K562 (cell line): ENCODE results near the gene TMEM41B. TPM values are rescaled to one million over a fixed set of nuclear protein-coding genes. Genes with fewer than 3 reads are reported as not detected.
A peak's percentile ranks its signal among the peaks of the same experiment; 100 is the strongest.

Experiments used
- BACH1 ChIP-seq: fragments of 200-800 bp; sonication (Bioruptor generic); IDR thresholded peaks from 2 replicates; pipeline ENCODE4 v1.6.1; 2016; ENCODE audit warnings: missing genetic modification characterization, missing compliant biosample characterization
- BRCA1 ChIP-seq, 2 experiments: fragments of 450-650 bp in 1 of 2; sonication (generic) in 1 of 2; formaldehyde crosslinking in 1 of 2; IDR thresholded peaks; 2 replicates each; pipeline versions ENCODE4 v1.5.0 to v1.6.1; 2017 to 2020; ENCODE audit warnings: mild to moderate bottlenecking in 1 of 2, missing genetic modification reagents in 1 of 2
- E2F3 ChIP-seq: fragments of 250-450 bp; sonication (Bioruptor Pico); IDR thresholded peaks from 2 replicates; pipeline ENCODE4 v1.4.0; 2020; ENCODE audit warnings: mild to moderate bottlenecking
- MEIS2 ChIP-seq: fragments of 450-650 bp; IDR thresholded peaks from 2 replicates; pipeline ENCODE4 v1.6.1; 2014; ENCODE audit warnings: mild to moderate bottlenecking; ENCODE audit not compliant: partially characterized antibody
- MYNN ChIP-seq, 2 experiments: sonication (generic); formaldehyde crosslinking in 1 of 2; IDR thresholded peaks; 2 replicates each; pipeline versions ENCODE4 v1.5.0 to v1.6.1; 2016 to 2020; ENCODE audit warnings: antibody characterized with exemption in 1 of 2, missing genetic modification reagents in 1 of 2
- NEUROD1 ChIP-seq: fragments of 150-350 bp; IDR thresholded peaks from 2 replicates; pipeline ENCODE4 v1.6.1; 2014; ENCODE audit warnings: borderline replicate concordance, low read length, low read depth; ENCODE audit not compliant: partially characterized antibody
- PCBP2 ChIP-seq: fragments of 200-400 bp; formaldehyde crosslinking; IDR thresholded peaks from 2 replicates; pipeline ENCODE4 v1.6.1; 2018; ENCODE audit warnings: low read length, low read depth, mild to moderate bottlenecking, moderate library complexity; ENCODE audit not compliant: poor library complexity, severe bottlenecking
- PHB ChIP-seq: fragments of 250-450 bp; sonication (Bioruptor Pico); IDR thresholded peaks from 2 replicates; pipeline ENCODE4 v1.5.0; 2021
- RBFOX2 ChIP-seq: fragments of 200-400 bp; formaldehyde crosslinking; IDR thresholded peaks from 2 replicates; pipeline ENCODE4 v1.6.1; 2017; ENCODE audit warnings: low read depth, mild to moderate bottlenecking, low read length, moderate library complexity
- SIN3A ChIP-seq, 2 experiments: fragments of 150-350 bp in 1 of 2; IDR thresholded peaks; 2 replicates each; pipeline ENCODE4 v1.6.1; 2011 to 2016; ENCODE audit warnings: borderline replicate concordance in 2 of 2, low read depth in 2 of 2, low read length in 2 of 2, mild to moderate bottlenecking in 2 of 2, moderate library complexity in 2 of 2; ENCODE audit not compliant: control insufficient read depth in 1 of 2
- TCF3 ChIP-seq: sonication (generic); formaldehyde crosslinking; IDR thresholded peaks from 2 replicates; pipeline ENCODE4 v1.4.0; 2020; ENCODE audit warnings: mild to moderate bottlenecking, missing genetic modification reagents
- YY1 ChIP-seq, 3 experiments: IDR thresholded peaks; 2 replicates each; pipeline ENCODE4 v1.6.1; 2011; ENCODE audit warnings: low read length in 2 of 3, mild to moderate bottlenecking in 2 of 3, moderate library complexity in 2 of 3, borderline replicate concordance in 1 of 3, control low read depth in 1 of 3, low read depth in 1 of 3; ENCODE audit not compliant: insufficient read depth in 3 of 3, insufficient replicate concordance in 2 of 3, control insufficient read depth in 1 of 3, insufficient read length in 1 of 3; ENCODE audit errors: extremely low read depth in 1 of 3
- ZNF316 ChIP-seq: fragments of 450-650 bp; IDR thresholded peaks from 2 replicates; pipeline ENCODE4 v1.6.1; 2016
- ZNF695 ChIP-seq: fragments of 450-650 bp; formaldehyde crosslinking; IDR thresholded peaks from 2 replicates; pipeline ENCODE4 v1.4.0; 2020; ENCODE audit warnings: mild to moderate bottlenecking, moderate library complexity
- ZNF766 ChIP-seq: fragments of 200-800 bp; sonication (Bioruptor generic); conservative IDR thresholded peaks from 2 replicates; pipeline ENCODE4 v1.6.1; 2016; ENCODE audit warnings: missing genetic modification characterization, missing compliant biosample characterization
- polyA plus RNA-seq, 8 experiments: library from polyadenylated mRNA; depleted of rRNA in 4 of 8; stranded (reverse) in 5 of 8; unstranded in 3 of 8; fragments of >200 nt; fragmentation: Nextera tagmentation in 2 of 8; fragmentation: Illumina TruSeq in 1 of 8; extraction: Ambion mirVana in 2 of 8; extraction: Trizol in 1 of 8; gene quantifications; 2 replicates each; pipeline versions ENCODE4 v1.2.1 to v1.2.3, GENCODE V29; 2011 to 2014; ENCODE audit warnings: inconsistent platforms in 1 of 8, missing spikeins in 1 of 8
- total RNA-seq, 7 experiments: library from RNA; depleted of rRNA in 6 of 7; stranded (reverse); fragments of >200 nt in 6 of 7; fragmentation: Illumina TruSeq in 2 of 7; extraction: Trizol in 2 of 7; gene quantifications; 2 replicates each; pipeline versions ENCODE4 v1.2.1 to v1.2.3, GENCODE V29; 2011 to 2021; ENCODE audit warnings: low replicate concordance in 1 of 7
- TF ChIP-seq, protein P1 (sequence below), 2 experiments: IDR thresholded peaks; 2 replicates each; pipeline ENCODE4 v1.6.1; 2012; ENCODE audit warnings: improper control_type of control experiment in 2 of 2, low read depth in 2 of 2, low read length in 2 of 2, borderline replicate concordance in 1 of 2
- TF ChIP-seq, protein P2 (sequence below): sonication (generic); formaldehyde crosslinking; IDR thresholded peaks from 2 replicates; pipeline ENCODE4 v1.8.0; 2022; ENCODE audit warnings: missing genetic modification reagents, mild to moderate bottlenecking, borderline replicate concordance
- TF ChIP-seq, protein P3 (sequence below): fragments of 450-650 bp; formaldehyde crosslinking; IDR thresholded peaks from 2 replicates; pipeline ENCODE4 v1.4.0; 2022; ENCODE audit warnings: missing genetic modification characterization
- TF ChIP-seq, protein P4 (sequence below): fragments of 250-450 bp; sonication (Bioruptor Pico); IDR thresholded peaks from 2 replicates; pipeline ENCODE4 v1.8.0; 2022; ENCODE audit warnings: moderate library complexity, mild to moderate bottlenecking, inconsistent platforms
- TF ChIP-seq, protein P5 (sequence below): sonication (generic); formaldehyde crosslinking; IDR thresholded peaks from 2 replicates; pipeline ENCODE4 v1.9.0; 2022; ENCODE audit warnings: mild to moderate bottlenecking, missing genetic modification reagents

TMEM41B gene
- total and polyA plus RNA-seq, 9 of the 15 experiments (the other 6 are each of a cell fraction or from before 2014, with no cell fraction given): 17.1 to 89.6 (median 48.7) TPM

DNA sequence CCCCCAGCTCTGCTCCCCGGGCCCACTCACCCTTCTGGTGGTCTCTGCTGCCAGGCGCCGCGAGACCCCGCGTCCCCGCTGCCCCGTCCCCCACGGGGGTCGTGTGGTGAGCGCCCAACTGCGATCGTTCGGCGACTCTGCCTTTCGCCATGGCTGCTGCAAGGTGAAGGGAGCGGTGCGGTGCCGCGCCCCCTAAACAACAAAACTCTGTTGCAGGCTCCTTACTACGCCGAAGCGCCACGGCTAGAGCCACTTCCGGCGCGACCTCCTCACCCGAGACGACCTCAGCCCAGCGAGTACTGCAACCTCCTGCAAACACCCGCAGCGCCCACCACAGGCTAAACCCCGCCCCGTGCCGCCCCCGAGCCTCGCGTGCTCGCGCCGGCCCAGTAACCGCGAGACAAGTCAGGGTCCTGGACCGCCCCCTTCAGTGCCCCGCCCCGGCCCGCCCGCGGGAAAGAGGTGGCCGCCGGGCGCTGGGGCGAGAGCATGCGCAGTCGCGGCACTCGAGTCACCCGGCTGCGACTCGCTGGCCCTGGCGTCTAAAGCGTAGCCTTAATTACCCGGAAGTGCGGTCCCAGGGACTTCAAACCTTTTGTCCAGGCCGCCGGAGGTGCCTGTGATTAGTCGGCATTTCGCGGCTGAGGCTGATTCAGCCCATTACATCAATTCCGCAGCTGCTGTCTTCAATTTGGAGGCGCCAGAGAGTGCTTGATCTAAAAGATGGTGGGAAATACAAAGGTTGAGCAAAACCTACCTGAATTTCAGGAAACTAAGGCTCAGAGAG lies at the start of gene TMEM41B (continued):
- TF ChIP-seq E2F3: no peak
- peak; percentile 67 for TF ChIP-seq ZNF316
- no peak for TF ChIP-seq PHB (CRISPR knock-in tag)
- TF ChIP-seq, protein P1, sequence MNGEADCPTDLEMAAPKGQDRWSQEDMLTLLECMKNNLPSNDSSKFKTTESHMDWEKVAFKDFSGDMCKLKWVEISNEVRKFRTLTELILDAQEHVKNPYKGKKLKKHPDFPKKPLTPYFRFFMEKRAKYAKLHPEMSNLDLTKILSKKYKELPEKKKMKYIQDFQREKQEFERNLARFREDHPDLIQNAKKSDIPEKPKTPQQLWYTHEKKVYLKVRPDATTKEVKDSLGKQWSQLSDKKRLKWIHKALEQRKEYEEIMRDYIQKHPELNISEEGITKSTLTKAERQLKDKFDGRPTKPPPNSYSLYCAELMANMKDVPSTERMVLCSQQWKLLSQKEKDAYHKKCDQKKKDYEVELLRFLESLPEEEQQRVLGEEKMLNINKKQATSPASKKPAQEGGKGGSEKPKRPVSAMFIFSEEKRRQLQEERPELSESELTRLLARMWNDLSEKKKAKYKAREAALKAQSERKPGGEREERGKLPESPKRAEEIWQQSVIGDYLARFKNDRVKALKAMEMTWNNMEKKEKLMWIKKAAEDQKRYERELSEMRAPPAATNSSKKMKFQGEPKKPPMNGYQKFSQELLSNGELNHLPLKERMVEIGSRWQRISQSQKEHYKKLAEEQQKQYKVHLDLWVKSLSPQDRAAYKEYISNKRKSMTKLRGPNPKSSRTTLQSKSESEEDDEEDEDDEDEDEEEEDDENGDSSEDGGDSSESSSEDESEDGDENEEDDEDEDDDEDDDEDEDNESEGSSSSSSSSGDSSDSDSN (IDR thresholded peaks at IDR 0.05; ENCODE audit: borderline replicate concordance in 1 of 2, low read depth in 2 of 2, low read length in 2 of 2): 0 out of 4 replicates have a peak, but pooled peaks of 1 of the 2 experiments have one; percentile 19
- TF ChIP-seq, protein P2, sequence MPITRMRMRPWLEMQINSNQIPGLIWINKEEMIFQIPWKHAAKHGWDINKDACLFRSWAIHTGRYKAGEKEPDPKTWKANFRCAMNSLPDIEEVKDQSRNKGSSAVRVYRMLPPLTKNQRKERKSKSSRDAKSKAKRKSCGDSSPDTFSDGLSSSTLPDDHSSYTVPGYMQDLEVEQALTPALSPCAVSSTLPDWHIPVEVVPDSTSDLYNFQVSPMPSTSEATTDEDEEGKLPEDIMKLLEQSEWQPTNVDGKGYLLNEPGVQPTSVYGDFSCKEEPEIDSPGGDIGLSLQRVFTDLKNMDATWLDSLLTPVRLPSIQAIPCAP (CRISPR knock-in tag): no peak
- TF ChIP-seq SIN3A (IDR thresholded peaks at IDR 0.05; ENCODE audit: borderline replicate concordance in 2 of 2, control insufficient read depth in 1 of 2, low read depth in 2 of 2, low read length in 2 of 2): peak in 1 of 2 experiments; percentile 78; a peak in 2 of 4 replicates
- no peak for TF ChIP-seq MYNN (IDR thresholded peaks at IDR 0.05)
- no peak for TF ChIP-seq MYNN (CRISPR knock-in tag; IDR thresholded peaks at IDR 0.05)
- TF ChIP-seq NEUROD1: peak; percentile 50
- TF ChIP-seq ZNF695 (CRISPR knock-in tag): no peak
- peak; percentile 68; the same call in 1 of the 2 replicates for TF ChIP-seq BACH1
- TF ChIP-seq YY1 (IDR thresholded peaks at IDR 0.05; ENCODE audit: borderline replicate concordance in 1 of 3, control insufficient read depth in 1 of 3, extremely low read depth in 1 of 3, insufficient read depth in 3 of 3, insufficient read length in 1 of 3, insufficient replicate concordance in 2 of 3, low read depth in 1 of 3, low read length in 2 of 3): peak in 2 of 3 experiments; percentile 65 to 76
- peak; percentile 20; the same call in 1 of the 2 replicates for TF ChIP-seq ZNF766 (CRISPR knock-in tag)
- peak; percentile 88 for TF ChIP-seq MEIS2
- TF ChIP-seq PCBP2: no peak
- TF ChIP-seq, protein P3, sequence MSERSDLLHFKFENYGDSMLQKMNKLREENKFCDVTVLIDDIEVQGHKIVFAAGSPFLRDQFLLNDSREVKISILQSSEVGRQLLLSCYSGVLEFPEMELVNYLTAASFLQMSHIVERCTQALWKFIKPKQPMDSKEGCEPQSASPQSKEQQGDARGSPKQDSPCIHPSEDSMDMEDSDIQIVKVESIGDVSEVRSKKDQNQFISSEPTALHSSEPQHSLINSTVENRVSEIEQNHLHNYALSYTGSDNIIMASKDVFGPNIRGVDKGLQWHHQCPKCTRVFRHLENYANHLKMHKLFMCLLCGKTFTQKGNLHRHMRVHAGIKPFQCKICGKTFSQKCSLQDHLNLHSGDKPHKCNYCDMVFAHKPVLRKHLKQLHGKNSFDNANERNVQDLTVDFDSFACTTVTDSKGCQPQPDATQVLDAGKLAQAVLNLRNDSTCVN (CRISPR knock-in tag): no peak
- peak; percentile 98 for TF ChIP-seq RBFOX2
- peak; percentile 19; the same call in 1 of the 2 replicates for TF ChIP-seq TCF3 (CRISPR knock-in tag)
- TF ChIP-seq, protein P4, sequence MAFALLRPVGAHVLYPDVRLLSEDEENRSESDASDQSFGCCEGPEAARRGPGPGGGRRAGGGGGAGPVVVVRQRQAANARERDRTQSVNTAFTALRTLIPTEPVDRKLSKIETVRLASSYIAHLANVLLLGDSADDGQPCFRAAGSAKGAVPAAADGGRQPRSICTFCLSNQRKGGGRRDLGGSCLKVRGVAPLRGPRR (CRISPR knock-in tag): no peak
- TF ChIP-seq BRCA1 (IDR thresholded peaks at IDR 0.05): no peak
- no peak for TF ChIP-seq BRCA1 (CRISPR knock-in tag; IDR thresholded peaks at IDR 0.05)
- TF ChIP-seq, protein P5, sequence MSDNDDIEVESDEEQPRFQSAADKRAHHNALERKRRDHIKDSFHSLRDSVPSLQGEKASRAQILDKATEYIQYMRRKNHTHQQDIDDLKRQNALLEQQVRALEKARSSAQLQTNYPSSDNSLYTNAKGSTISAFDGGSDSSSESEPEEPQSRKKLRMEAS (CRISPR knock-in tag): peak; percentile 65; the same call in 1 of the 2 replicates
